Adrenal gland (tissue), 5 donors: ENCODE data around the gene OVOL2.

Experiments used
- CTCF ChIP-seq, 6 experiments: fragments of 450-650 bp in 4 of 6; fragments of 200-600 bp in 2 of 6; sonication (generic) in 1 of 6; IDR thresholded peaks; 1 replicate in 5 of 6; 2 replicates in 1 of 6; pipeline versions ENCODE4 v1.5.1 to v1.8.0; 2016 to 2021; ENCODE audit warnings: antibody characterized with exemption in 6 of 6, mild to moderate bottlenecking in 2 of 6, moderate library complexity in 1 of 6
- POLR2A ChIP-seq, 2 donors: fragments of 450-650 bp; IDR thresholded peaks; one replicate each; pipeline ENCODE4 v1.6.1; 2017; ENCODE audit warnings: antibody characterized with exemption in 2 of 2, mild to moderate bottlenecking in 2 of 2, moderate library complexity in 1 of 2
- donor health status: DM: no; HTN: no; CAD: no.

GRCh38 chr20:18063676-18064075 is 6.0 kb upstream of the OVOL2 start:
- TF ChIP-seq CTCF (IDR thresholded peaks at IDR 0.05): no peak
- TF ChIP-seq POLR2A (IDR thresholded peaks at IDR 0.05): no peak
